ENCODE data around the gene PRM3. TPM values are rescaled to one million over a fixed set of nuclear protein-coding genes. Genes with fewer than 3 reads are reported as not detected.

The PRM3 gene
- total and polyA plus RNA-seq, 5 donors from 2014 or later: not detected

DNA sequence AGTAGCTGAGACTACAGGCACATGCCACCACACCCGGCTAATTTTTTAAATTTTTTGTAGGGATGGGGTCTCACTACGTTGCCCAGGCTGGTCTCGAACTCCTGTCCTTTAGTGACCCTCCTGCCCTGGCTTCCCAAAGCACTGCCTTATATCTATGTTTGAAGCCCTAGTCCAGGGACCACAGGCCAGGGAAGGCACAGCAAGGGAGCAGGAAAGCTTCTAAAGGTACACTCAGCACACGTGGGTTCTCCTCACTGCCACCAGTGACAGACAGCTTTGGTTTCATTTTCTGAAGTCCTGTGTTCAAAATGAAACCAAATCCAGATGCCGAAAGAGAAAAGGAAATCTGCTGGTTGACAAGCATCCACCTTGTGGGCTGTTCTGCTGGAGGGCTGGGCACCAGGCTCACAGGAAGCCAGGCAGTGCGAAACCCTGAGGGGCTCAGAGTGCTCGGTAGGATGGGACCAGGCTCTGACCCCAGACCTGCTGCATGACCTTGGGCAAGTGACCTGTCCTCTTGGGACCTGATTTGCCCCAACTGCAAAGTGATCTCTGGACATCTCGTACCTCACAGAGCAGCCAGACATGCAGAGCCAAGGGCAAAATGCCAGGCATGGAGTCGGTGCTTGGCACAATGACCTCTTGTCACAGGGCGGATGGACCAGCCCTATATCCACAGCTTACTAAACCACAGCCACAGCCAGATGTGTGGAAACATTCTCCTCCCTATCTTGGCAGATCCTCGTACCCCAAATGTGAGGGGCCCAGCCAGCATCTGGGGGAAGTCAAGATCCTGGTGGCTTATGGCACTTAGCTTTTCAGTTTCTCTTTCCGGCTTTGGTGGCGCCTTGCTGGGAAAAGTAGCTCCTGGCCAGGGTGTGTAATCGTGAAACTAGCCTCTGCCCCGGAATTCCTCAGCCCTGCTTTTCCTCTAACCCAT lies 14.6 kb downstream of the PRM3 start:
- Histone ChIP-seq H3K27ac (ENCODE audit: insufficient read depth, low read length, poor library complexity, severe bottlenecking) (peak overlapping the region; percentile 60), H3K36me3 (ENCODE audit: control insufficient read depth, insufficient read depth, low read length) (no peaks in the 10 kb centered on the region), H3K9me3 (ENCODE audit: control insufficient read depth in 2 of 2, low read length in 2 of 2) (no peaks in the 10 kb centered on the region), H3K27me3 (ENCODE audit: control insufficient read depth, insufficient read depth, low read length) (no peaks in the 10 kb centered on the region), H3K4me3 (ENCODE audit: low read depth, low read length) (peak overlapping the region; percentile 51), H3K4me1 (ENCODE audit: control insufficient read depth, insufficient read depth, low read length, poor library complexity, severe bottlenecking) (peaks cover 40% of the 10 kb centered on the region)
- no peaks in the 10 kb centered on the region for H3K27me3 Mint-ChIP-seq
- H3K9me3 Mint-ChIP-seq: no peaks in the 10 kb centered on the region
- H3K36me3 Mint-ChIP-seq: peaks cover under 1% of the 10 kb centered on the region
- H3K4me1 Mint-ChIP-seq: peaks cover 5 to 48% (median 27%) of the 10 kb centered on the region in 4 donors
- peak overlapping the region; percentile 31 to 97 (median 66) for H3K4me3 Mint-ChIP-seq
- peak; percentile 6 to 10 for ATAC-seq (ENCODE audit: low read depth in 2 of 2)
- peak in 2 of 3 donors; percentile 60 to 90 for DNase-seq
- peak overlapping the region; percentile 40 to 84 (median 75) for H3K27ac Mint-ChIP-seq

DNA sequence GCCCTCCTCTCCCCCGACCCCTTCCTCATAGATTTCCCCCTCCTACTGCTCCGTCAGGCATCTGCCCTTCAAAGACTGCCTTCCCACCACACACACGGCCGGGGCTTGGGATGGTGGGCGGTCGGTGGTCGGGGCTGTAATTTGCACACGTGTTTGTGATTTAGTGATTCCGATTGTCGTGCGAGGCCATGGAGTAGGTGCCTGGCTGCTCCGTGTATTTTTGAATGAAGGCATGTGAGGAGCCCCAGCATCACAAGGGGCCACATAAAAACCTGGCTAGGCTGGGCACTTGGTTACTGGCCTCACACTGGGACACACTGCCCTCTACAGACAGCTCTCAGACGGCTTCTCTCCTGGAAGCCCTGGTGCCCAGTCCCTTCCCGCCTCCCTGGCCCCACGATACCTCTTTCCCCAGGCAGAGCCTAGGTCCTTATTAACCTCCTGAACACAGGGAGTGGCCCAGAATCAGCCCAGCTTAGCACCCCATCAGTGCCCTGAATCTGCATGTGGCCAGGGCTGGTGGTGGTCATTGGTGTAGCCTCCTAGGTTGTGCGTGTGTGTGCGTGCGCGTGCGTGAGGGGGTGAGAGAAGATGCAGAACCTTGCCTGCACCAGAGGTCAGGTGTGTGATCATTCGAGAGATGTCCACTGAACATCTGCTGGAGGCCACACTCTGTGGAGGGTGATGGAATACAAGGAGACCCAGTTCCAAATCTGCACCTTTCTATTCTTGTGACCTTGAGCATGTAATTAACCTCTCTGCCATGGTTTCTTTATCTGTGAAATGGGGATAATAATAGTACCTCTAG lies 16.1 kb downstream of the PRM3 start:
- Mint-ChIP-seq H3K27me3 (no peaks in the 10 kb centered on the region), H3K27ac (peak overlapping the region; percentile 94 to 96 (median 96)), H3K9me3 (no peaks in the 10 kb centered on the region), H3K4me1 (peaks cover 11 to 49% (median 31%) of the 10 kb centered on the region in 4 donors), H3K36me3 (peaks cover 6% of the 10 kb centered on the region), H3K4me3 (peak overlapping the region; percentile 97 to 100 (median 97))
- H3K27ac ChIP-seq (ENCODE audit: insufficient read depth, low read length, poor library complexity, severe bottlenecking): peak overlapping the region; percentile 91
- peak overlapping the region; percentile 70 for H3K4me3 ChIP-seq (ENCODE audit: low read depth, low read length)
- ATAC-seq (ENCODE audit: low read depth in 2 of 2) (peak; percentile 14 to 17), DNase-seq (peak; percentile 40 to 83 (median 57))
- no peaks in the 10 kb centered on the region for H3K36me3 ChIP-seq (ENCODE audit: control insufficient read depth, insufficient read depth, low read length)
- H3K9me3 ChIP-seq (ENCODE audit: control insufficient read depth in 2 of 2, low read length in 2 of 2): no peaks in the 10 kb centered on the region
- no peaks in the 10 kb centered on the region for H3K27me3 ChIP-seq (ENCODE audit: control insufficient read depth, insufficient read depth, low read length)
- peaks cover 47% of the 10 kb centered on the region for H3K4me1 ChIP-seq (ENCODE audit: control insufficient read depth, insufficient read depth, low read length, poor library complexity, severe bottlenecking)

DNA sequence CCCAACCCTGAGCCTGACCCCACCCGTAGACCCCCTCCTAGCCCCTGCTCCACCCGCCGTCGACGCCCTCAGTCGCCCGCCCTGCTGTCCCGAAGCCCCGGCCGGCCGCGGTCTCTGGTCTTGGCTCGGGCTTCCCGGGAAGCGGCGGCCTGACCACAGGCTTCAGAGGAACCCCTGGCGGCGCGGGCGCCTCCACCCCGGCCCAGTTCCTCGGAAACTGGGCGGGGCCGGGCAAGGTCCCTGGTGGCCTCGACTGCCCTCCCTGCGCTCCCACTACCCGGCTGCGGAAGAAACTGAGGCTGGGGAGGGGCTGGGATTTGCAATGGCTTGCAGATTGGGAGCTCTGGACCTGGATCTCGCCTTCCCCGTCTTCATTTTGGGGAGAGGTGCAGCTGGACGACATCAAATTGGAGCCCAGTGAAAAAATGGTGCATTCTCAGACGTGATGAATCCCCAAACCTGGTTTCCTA lies 16.7 kb downstream of the PRM3 start:
- DNase-seq: peak in 2 of 3 donors; percentile 42 to 45
- Histone ChIP-seq H3K27me3 (ENCODE audit: control insufficient read depth, insufficient read depth, low read length) (no peaks in the 10 kb centered on the region), H3K36me3 (ENCODE audit: control insufficient read depth, insufficient read depth, low read length) (no peaks in the 10 kb centered on the region), H3K4me1 (ENCODE audit: control insufficient read depth, insufficient read depth, low read length, poor library complexity, severe bottlenecking) (peaks cover 53% of the 10 kb centered on the region), H3K27ac (ENCODE audit: insufficient read depth, low read length, poor library complexity, severe bottlenecking) (peak overlapping the region; percentile 91), H3K9me3 (ENCODE audit: control insufficient read depth in 2 of 2, low read length in 2 of 2) (no peaks in the 10 kb centered on the region), H3K4me3 (ENCODE audit: low read depth, low read length) (peak overlapping the region; percentile 70)
- H3K4me3 Mint-ChIP-seq: peak overlapping the region; percentile 97 to 100 (median 97)
- H3K27me3 Mint-ChIP-seq: no peaks in the 10 kb centered on the region
- H3K4me1 Mint-ChIP-seq: peaks cover 11 to 55% (median 36%) of the 10 kb centered on the region in 4 donors
- H3K9me3 Mint-ChIP-seq: no peaks in the 10 kb centered on the region
- peaks cover 11% of the 10 kb centered on the region for H3K36me3 Mint-ChIP-seq
- no peak for ATAC-seq (ENCODE audit: low read depth in 2 of 2)
- peak overlapping the region; percentile 96 to 98 (median 96) for H3K27ac Mint-ChIP-seq

DNA sequence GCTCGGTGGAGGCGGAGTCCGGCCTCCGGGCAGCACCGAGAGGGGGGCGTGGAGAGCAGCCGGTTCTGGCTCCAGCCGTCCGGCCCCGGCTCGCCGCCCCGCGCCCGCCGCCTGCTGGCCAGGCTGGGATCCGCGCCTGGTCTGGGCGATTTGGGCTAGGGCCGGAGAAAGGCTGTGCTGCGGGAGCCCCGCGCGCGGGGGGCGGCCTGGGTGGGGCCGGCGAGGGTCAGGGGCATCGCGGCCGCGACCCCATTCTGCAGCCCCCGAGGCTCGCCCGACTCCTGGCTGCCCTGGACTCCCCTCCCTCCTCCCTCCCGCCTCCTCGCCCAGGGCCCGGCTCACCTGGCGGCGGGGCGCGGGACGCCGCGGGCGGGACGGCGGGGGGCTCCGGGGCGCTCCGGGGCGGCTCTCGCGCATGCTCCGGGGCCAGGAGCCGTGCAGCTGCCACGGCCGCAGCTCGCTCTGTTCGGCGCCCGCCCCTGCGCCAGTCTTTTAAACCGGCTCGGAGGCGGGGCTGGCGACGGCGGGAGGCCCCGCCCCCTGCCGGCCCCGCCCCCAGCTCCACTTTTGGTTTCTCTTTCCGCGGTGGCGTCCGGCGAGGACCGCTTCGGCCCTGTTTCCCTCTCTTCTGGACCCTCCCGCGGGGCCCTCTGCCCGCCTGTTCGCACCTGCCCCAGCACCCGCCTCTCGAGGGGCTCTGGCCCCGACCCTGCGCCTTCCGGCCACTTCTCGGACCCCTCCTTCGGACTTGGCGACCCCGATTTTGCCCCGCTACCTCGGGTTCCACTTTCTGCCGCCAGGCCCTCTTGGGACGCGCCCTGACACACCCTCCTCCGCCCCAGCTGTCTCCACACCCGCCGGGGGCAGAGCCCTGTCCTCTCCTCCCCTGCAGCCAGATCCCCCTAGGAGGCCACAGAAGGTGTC lies 17.4 kb downstream of the PRM3 start, which contains the start of gene SOCS1:
SOCS1 (minus strand) TSS at position 468 of the 924 bp plus-strand sequence. CDS start 726 bp downstream, outside the sequence.
- Mint-ChIP-seq H3K4me1 (peaks cover 11 to 61% (median 38%) of the 10 kb centered on the region in 4 donors), H3K4me3 (peak within 1 kb of the TSS; percentile 97 to 100 (median 97)), H3K27ac (peak within 1 kb of the TSS; percentile 96 to 98 (median 96)), H3K9me3 (no peaks in the 10 kb centered on the region), H3K27me3 (no peaks in the 10 kb centered on the region), H3K36me3 (peaks cover 11% of the 10 kb centered on the region)
- Histone ChIP-seq H3K27me3 (ENCODE audit: control insufficient read depth, insufficient read depth, low read length) (no peaks in the 10 kb centered on the region), H3K36me3 (ENCODE audit: control insufficient read depth, insufficient read depth, low read length) (no peaks in the 10 kb centered on the region), H3K4me1 (ENCODE audit: control insufficient read depth, insufficient read depth, low read length, poor library complexity, severe bottlenecking) (peaks cover 59% of the 10 kb centered on the region), H3K27ac (ENCODE audit: insufficient read depth, low read length, poor library complexity, severe bottlenecking) (peak within 1 kb of the TSS; percentile 91), H3K4me3 (ENCODE audit: low read depth, low read length) (peak within 1 kb of the TSS; percentile 70), H3K9me3 (ENCODE audit: control insufficient read depth in 2 of 2, low read length in 2 of 2) (no peaks in the 10 kb centered on the region)
- DNase-seq (peak; percentile 81 to 91 (median 87)), ATAC-seq (ENCODE audit: low read depth in 2 of 2) (peak; percentile 61 to 63)

DNA sequence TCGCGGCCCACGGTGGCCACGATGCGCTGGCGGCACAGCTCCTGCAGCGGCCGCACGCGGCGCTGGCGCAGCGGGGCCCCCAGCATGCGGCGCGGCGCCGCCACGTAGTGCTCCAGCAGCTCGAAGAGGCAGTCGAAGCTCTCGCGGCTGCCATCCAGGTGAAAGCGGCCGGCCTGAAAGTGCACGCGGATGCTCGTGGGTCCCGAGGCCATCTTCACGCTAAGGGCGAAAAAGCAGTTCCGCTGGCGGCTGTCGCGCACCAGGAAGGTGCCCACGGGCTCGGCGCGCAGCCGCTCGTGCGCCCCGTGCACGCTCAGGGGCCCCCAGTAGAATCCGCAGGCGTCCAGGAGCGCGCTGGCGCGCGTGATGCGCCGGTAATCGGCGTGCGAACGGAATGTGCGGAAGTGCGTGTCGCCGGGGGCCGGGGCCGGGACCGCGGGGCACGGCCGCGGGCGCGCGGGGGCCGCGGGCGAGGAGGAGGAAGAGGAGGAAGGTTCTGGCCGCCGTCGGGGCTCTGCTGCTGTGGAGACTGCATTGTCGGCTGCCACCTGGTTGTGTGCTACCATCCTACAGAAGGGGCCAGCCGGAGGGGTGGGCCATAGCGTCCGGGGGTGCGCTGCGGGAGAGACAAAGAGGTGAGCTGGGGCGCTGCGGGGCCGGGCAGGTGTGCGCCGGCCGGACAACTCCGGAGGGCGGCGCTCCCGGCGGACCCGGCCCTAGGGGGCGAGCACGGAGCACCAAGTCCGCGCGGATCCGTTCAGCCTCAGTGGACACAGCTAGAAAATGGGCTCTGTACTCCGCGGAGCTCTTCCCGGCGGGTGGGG lies 18.3 kb downstream of the PRM3 start:
- Mint-ChIP-seq H3K36me3 (peaks cover 15% of the 10 kb centered on the region), H3K27me3 (no peaks in the 10 kb centered on the region), H3K4me1 (peaks cover 15 to 68% (median 41%) of the 10 kb centered on the region in 4 donors), H3K4me3 (peak overlapping the region; percentile 86 to 93 (median 88)), H3K27ac (peak overlapping the region; percentile 38 to 92 (median 79)), H3K9me3 (no peaks in the 10 kb centered on the region)
- Histone ChIP-seq H3K4me1 (ENCODE audit: control insufficient read depth, insufficient read depth, low read length, poor library complexity, severe bottlenecking) (peaks cover 59% of the 10 kb centered on the region), H3K4me3 (ENCODE audit: low read depth, low read length) (peak overlapping the region; percentile 77), H3K27ac (ENCODE audit: insufficient read depth, low read length, poor library complexity, severe bottlenecking) (peak overlapping the region; percentile 91), H3K9me3 (ENCODE audit: control insufficient read depth in 2 of 2, low read length in 2 of 2) (no peaks in the 10 kb centered on the region), H3K27me3 (ENCODE audit: control insufficient read depth, insufficient read depth, low read length) (no peaks in the 10 kb centered on the region), H3K36me3 (ENCODE audit: control insufficient read depth, insufficient read depth, low read length) (no peaks in the 10 kb centered on the region)
- ATAC-seq (ENCODE audit: low read depth in 2 of 2) (peak; percentile 3 to 10), DNase-seq (peak; percentile 54 to 84 (median 70))

DNA sequence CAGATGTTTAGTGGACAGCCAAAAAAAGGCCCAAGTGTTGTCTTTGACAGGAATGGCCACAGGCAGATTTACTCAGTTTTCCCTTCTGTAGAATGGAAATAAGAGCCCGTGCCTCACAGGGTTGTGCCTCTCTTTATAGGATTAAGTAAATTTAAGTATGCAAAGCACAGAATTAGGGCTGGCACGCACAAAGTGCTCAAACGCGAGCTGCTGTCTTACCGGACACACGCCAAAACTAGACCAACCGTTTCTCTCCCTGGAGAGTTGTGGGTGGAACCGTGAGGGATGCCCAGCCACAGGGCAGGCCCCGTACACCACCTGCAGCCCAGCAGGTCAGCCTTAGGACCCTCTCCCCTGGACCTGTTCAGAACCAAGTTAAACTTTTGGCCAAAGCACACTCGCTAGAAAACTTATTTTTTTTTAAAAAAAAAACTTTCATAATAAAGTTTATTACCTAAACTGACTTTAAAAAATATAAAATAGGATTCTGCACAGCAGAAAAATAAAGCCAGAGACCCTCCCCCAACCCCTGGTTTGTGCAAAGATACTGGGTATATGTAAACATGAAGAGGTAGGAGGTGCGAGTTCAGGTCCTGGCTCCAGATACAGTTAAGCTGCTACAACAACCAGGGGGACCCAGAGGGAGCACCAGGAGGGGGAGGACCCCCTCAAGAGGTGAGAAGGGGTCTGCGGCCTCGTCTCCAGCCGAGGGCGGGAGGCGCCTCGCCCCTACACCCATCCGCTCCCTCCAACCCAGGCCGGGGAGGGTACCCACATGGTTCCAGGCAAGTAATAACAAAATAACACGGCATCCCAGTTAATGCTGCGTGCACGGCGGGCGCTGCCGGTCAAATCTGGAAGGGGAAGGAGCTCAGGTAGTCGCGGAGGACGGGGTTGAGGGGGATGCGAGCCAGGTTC lies 19.2 kb downstream of the PRM3 start:
- Mint-ChIP-seq H3K27me3 (no peaks in the 10 kb centered on the region), H3K27ac (peak overlapping the region; percentile 83 to 95 (median 92)), H3K36me3 (peaks cover 15% of the 10 kb centered on the region), H3K9me3 (no peaks in the 10 kb centered on the region), H3K4me3 (peak overlapping the region; percentile 86 to 99 (median 90)), H3K4me1 (peaks cover 15 to 62% (median 41%) of the 10 kb centered on the region in 4 donors)
- H3K27ac ChIP-seq (ENCODE audit: insufficient read depth, low read length, poor library complexity, severe bottlenecking): peak overlapping the region; percentile 91
- H3K4me3 ChIP-seq (ENCODE audit: low read depth, low read length): peak overlapping the region; percentile 77
- peak in 1 of 3 donors; percentile 49 for DNase-seq
- H3K4me1 ChIP-seq (ENCODE audit: control insufficient read depth, insufficient read depth, low read length, poor library complexity, severe bottlenecking): peaks cover 59% of the 10 kb centered on the region
- H3K9me3 ChIP-seq (ENCODE audit: control insufficient read depth in 2 of 2, low read length in 2 of 2): no peaks in the 10 kb centered on the region
- no peaks in the 10 kb centered on the region for H3K36me3 ChIP-seq (ENCODE audit: control insufficient read depth, insufficient read depth, low read length)
- no peak for ATAC-seq (ENCODE audit: low read depth in 2 of 2)
- H3K27me3 ChIP-seq (ENCODE audit: control insufficient read depth, insufficient read depth, low read length): no peaks in the 10 kb centered on the region

Measured in CD4-positive, CD25-positive, alpha-beta regulatory T cell (primary cell).